Peyer's patch (tissue), 4 donors: ENCODE results near the gene GOLGA6L10.
"Not testable (repeated sequence)": the region's sequence is repeated elsewhere in the genome, so short reads cannot be mapped to it uniquely, and the experiment has no call there.

Experiments used
- CTCF ChIP-seq, 6 experiments: fragments of 450-650 bp in 4 of 6; fragments of 200-600 bp in 2 of 6; sonication (generic) in 1 of 6; IDR thresholded peaks; one replicate each; pipeline ENCODE4 v1.5.1; 2017 to 2019; ENCODE audit warnings: antibody characterized with exemption in 6 of 6, mild to moderate bottlenecking in 3 of 6, moderate library complexity in 1 of 6
- POLR2A ChIP-seq, 2 donors: fragments of 450-650 bp; IDR thresholded peaks; one replicate each; pipeline ENCODE4 v1.5.1; 2017; ENCODE audit warnings: antibody characterized with exemption in 2 of 2, mild to moderate bottlenecking in 2 of 2, moderate library complexity in 2 of 2

GRCh38 chr15:82344421-82344820 is 4.9 kb downstream of the GOLGA6L10 start:
- TF ChIP-seq CTCF, POLR2A (IDR thresholded peaks at IDR 0.05): not testable (repeated sequence)
